22Rv1 (cell line): ENCODE measurements around the gene SF3B1.

Experiments
- H3K27ac ChIP-seq: fragments of 450-650 bp; 2 replicates; pipeline ENCODE4 v1.5.1; 2017
- ZFX ChIP-seq: fragments of 450-650 bp; IDR thresholded peaks from 2 replicates; pipeline ENCODE4 v1.6.1; 2017; ENCODE audit warnings: antibody characterized with exemption, borderline replicate concordance
- TF ChIP-seq, protein P1 (sequence below): fragments of 450-650 bp; IDR thresholded peaks from 2 replicates; pipeline ENCODE4 v1.5.1; 2017; ENCODE audit warnings: mild to moderate bottlenecking

Gene SF3B1

GRCh38 chr2:197461057-197461456 lies 26.2 kb upstream of the SF3B1 start:
- H3K27ac ChIP-seq = 0 out of 2 replicates have a peak overlapping the region, but pooled peaks have one; percentile 19
- TF ChIP-seq, protein P1, sequence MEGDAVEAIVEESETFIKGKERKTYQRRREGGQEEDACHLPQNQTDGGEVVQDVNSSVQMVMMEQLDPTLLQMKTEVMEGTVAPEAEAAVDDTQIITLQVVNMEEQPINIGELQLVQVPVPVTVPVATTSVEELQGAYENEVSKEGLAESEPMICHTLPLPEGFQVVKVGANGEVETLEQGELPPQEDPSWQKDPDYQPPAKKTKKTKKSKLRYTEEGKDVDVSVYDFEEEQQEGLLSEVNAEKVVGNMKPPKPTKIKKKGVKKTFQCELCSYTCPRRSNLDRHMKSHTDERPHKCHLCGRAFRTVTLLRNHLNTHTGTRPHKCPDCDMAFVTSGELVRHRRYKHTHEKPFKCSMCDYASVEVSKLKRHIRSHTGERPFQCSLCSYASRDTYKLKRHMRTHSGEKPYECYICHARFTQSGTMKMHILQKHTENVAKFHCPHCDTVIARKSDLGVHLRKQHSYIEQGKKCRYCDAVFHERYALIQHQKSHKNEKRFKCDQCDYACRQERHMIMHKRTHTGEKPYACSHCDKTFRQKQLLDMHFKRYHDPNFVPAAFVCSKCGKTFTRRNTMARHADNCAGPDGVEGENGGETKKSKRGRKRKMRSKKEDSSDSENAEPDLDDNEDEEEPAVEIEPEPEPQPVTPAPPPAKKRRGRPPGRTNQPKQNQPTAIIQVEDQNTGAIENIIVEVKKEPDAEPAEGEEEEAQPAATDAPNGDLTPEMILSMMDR = no peak

DNA sequence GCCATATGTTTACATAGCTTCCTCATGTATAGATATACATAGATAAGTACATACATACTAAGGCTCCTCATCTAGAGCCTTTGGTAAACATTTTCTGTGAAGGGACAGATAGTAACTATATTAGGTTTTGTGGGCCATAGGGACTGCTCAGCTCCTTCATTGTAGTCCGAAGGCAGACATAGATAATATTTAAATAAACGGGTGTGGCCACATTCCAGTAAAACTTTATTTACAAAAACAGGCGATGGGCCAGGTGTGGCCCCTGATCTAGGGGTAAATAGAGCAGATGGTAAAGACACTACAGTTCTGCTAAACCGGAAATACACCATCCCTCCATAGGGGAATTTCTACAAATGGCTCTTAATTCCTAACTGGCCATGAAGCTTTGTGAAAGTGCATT lies 25.8 kb upstream of the SF3B1 start:
- H3K27ac ChIP-seq = peak overlapping the region; percentile 19; the same call in 1 of the 2 replicates
- TF ChIP-seq ZFX = no peak
- TF ChIP-seq, protein P1 = no peak

GRCh38 chr2:197455428-197455827 lies 20.6 kb upstream of the SF3B1 start:
- no peak overlapping the region for H3K27ac ChIP-seq
- TF ChIP-seq, protein P1 = no peak
- TF ChIP-seq ZFX = no peak

GRCh38 chr2:197454923-197455322 lies 20.1 kb upstream of the SF3B1 start:
- TF ChIP-seq ZFX = no peak
- TF ChIP-seq, protein P1 = no peak
- peak overlapping the region; percentile 89; the same call in 1 of the 2 replicates for H3K27ac ChIP-seq

DNA sequence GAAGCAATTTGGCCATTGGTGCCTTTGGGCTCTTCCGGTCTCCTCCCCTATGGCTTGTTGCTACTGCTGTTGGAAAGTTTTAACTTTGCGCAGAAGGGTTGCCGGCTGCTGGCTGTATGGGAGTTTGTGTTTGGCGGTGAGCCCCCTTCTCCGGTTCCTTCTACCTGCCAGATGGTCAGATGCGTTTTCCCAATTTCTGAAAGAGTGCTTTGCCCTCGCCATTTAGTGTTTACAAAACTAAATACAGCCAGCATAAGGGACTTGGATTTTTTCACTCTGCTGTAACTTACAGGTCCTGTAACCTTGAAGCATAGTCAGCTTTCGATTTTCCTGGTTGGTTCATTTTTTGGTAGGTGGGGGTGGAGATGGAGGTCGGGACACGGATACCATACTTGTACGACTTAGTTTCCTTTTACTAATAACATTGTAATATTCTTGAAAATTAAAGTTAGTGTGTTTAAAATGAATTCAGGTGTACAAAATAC lies 19.1 kb upstream of the SF3B1 start:
- H3K27ac ChIP-seq = peak overlapping the region; percentile 89
- no peak for TF ChIP-seq ZFX
- TF ChIP-seq, protein P1 = no peak

DNA sequence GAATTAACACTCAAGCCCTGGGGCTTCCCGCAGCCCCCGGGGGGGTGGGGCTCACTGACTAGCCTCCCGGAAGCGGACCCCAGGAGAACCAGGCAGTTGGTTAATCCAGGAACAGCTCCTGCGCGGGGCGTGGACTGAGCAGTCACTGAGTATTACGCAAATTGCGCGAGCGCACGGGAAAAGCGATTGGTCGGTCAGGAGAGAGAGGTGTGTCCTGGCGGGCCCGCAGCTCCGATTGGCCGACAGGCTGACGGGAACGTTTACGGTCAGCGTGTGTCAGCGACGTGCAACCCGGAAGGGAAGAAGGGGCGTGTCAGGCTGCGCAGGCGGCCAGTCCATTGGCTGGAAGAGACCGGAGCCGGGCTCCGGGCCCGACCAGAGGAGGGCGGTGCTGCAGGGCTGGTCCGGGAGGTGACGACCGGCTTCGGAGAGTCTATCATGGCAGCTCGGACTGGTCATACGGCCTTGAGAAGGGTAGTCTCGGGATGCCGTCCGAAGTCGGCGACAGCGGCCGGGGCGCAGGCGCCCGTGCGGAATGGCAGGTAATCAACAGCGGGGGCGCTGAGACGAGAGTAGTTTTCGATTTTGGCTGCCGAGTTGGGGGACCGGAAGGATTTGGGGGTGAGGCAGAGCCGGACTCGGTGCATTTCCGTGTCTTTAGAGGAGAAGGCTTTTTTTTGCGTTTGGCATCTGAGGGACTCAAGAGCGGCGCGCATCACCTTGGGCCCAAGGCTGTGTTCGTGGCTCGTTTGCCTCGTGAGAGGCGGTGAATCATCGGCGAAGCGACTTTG lies 18.5 kb upstream of the SF3B1 start, which contains the start of gene COQ10B:
Gene COQ10B, plus strand, starts transcription at position 430 of the 791 bp plus-strand sequence. Its CDS starts 9 bp downstream, at position 439.
- TF ChIP-seq ZFX = no peak
- TF ChIP-seq, protein P1 = peak; percentile 30; the same call in 1 of the 2 replicates
- peak within 1 kb of the TSS; percentile 89 for H3K27ac ChIP-seq

DNA sequence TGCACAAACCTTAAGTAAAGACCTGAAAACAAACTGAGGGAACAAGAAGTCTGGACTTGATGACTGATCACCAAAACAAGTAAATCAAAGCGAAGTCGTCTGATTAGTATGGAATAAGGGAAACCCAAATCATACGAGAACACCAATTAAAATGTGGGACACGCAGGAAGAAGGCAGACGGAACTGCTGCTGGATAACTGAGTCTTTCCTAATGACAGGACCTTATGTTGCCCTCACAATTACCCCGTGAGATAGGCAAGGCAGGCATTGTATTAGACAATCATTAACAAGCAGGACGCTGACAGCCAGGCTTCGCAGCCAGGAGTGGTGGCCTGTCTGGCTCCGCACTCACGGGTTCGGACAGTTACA lies 17.9 kb upstream of the SF3B1 start:
- no peak for TF ChIP-seq ZFX
- TF ChIP-seq, protein P1 = no peak
- peak overlapping the region; percentile 89 for H3K27ac ChIP-seq

GRCh38 chr2:197450935-197451358 lies 16.1 kb upstream of the SF3B1 start:
- peak overlapping the region; percentile 89; the same call in 1 of the 2 replicates for H3K27ac ChIP-seq
